ENCODE results near the gene YBX3. TPM values are rescaled to one million over a fixed set of nuclear protein-coding genes. Genes with fewer than 3 reads are reported as not detected.
A peak's percentile ranks its signal among the peaks of the same experiment; 100 is the strongest.

Gene YBX3
- total and polyA plus RNA-seq, 8 donors = 241 to 444 (median 338) TPM

DNA sequence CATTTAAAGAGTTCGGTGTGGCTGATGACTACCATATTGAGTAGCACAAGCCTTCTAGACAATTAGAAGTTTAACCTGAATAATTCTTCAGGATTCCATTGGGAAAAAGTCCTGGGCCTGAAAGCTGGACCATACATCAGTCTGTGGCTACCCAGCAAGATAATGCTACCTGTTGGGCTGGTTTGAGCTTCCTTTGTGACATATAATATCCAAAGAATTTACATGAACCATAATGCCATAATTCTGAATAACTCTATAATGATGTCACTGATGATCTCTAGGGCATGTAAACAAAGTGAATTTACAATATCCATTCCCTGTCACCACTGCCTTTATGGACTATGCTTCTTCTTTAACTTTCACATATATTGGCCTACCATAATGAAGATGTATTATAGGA, 3.8 kb upstream of the YBX3 start:
- ATAC-seq (no peak), DNase-seq (no peak), FAIRE-seq (no peak)
- Histone ChIP-seq H3K4me3 (no peak overlapping the region), H3K27me3 (no peaks in the 10 kb centered on the region), H3K9me3 (no peaks in the 10 kb centered on the region), H3K27ac (no peak overlapping the region), H3K4me1 (peaks cover 5 to 12% (median 7%) of the 10 kb centered on the region in 3 donors), H3K36me3 (no peaks in the 10 kb centered on the region)
- intact Hi-C loops (cut with DNase I) = no loop called here
- 97 to 100% methylated on average over 1 of the region's 1 CpG for WGBS, 2 donors
- TF ChIP-seq, protein P1, sequence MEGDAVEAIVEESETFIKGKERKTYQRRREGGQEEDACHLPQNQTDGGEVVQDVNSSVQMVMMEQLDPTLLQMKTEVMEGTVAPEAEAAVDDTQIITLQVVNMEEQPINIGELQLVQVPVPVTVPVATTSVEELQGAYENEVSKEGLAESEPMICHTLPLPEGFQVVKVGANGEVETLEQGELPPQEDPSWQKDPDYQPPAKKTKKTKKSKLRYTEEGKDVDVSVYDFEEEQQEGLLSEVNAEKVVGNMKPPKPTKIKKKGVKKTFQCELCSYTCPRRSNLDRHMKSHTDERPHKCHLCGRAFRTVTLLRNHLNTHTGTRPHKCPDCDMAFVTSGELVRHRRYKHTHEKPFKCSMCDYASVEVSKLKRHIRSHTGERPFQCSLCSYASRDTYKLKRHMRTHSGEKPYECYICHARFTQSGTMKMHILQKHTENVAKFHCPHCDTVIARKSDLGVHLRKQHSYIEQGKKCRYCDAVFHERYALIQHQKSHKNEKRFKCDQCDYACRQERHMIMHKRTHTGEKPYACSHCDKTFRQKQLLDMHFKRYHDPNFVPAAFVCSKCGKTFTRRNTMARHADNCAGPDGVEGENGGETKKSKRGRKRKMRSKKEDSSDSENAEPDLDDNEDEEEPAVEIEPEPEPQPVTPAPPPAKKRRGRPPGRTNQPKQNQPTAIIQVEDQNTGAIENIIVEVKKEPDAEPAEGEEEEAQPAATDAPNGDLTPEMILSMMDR (IDR thresholded peaks at IDR 0.05) = no peak

DNA sequence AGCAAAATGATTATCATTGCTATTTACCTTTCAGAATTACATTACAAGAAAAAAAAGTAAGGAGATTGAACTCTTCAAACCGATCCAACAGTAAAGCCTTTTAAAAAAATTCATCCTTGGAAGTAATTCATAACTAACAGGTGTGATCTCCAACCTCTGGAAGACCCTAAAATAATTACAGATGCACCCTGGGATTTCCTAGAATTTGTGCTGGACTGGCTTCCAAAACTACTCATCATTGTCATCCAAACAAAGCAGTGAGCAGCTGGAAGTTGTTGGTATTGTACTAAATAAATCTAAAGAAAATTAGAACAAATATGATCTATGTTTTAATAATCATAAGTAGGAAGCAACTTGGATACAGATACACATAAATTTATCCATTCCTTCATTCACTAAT, 1.9 kb upstream of the YBX3 start:
- no peaks in the 10 kb centered on the region for H3K9me3 ChIP-seq
- WGBS, 2 donors = 79 to 83% methylated on average over 1 of the region's 1 CpG
- no peak for FAIRE-seq

DNA sequence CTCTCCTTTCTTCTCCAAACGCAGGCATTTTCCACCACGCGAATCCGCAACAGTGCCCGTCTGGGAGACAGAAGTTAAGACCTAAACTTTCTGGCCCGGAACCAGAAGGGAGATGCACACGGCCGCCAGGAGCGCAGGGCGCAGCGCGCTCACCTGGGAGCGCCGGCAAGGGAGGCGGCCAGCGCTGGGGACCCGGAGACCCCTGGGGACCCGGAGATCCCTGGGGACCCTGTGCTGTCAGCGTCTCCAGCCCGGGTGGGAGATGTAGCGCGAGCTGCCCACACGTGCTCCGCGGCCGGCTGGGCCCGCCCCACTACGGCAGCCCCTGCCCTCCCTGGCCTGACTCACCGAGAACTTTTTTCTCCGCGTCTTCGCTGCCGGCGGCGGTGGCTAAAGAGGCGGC, 620 bp downstream of the YBX3 start:
- FAIRE-seq = no peak
- intact Hi-C loops (cut with DNase I) = no loop called here
- WGBS, 2 donors = 0% methylated on average over 28 to 36 of the region's 36 CpGs
- peak overlapping the region; percentile 95 to 98 (median 98) for H3K27ac ChIP-seq
- H3K4me3 ChIP-seq = peak overlapping the region; percentile 80 to 93 (median 84)
- H3K9me3 ChIP-seq = no peaks in the 10 kb centered on the region
- H3K4me1 ChIP-seq = peaks cover 14 to 40% (median 20%) of the 10 kb centered on the region in 3 donors
- TF ChIP-seq, protein P1 (IDR thresholded peaks at IDR 0.05) = no peak
- ATAC-seq = peak; percentile 31 to 47 (median 38)
- peak in 5 of 6 donors; percentile 56 to 82 (median 73) for DNase-seq
- no peaks in the 10 kb centered on the region for H3K27me3 ChIP-seq
- H3K36me3 ChIP-seq = no peaks in the 10 kb centered on the region

More for the DNA sequence above, 1.9 kb upstream of the YBX3 start:
- ATAC-seq (no peak), DNase-seq (no peak)
- intact Hi-C loops (cut with DNase I) = no loop called here
- Histone ChIP-seq H3K4me1 (peaks cover 5 to 18% (median 7%) of the 10 kb centered on the region in 3 donors), H3K27me3 (no peaks in the 10 kb centered on the region), H3K27ac (no peak overlapping the region), H3K4me3 (no peak overlapping the region), H3K36me3 (no peaks in the 10 kb centered on the region)
- TF ChIP-seq, protein P1 (IDR thresholded peaks at IDR 0.05) = no peak

DNA sequence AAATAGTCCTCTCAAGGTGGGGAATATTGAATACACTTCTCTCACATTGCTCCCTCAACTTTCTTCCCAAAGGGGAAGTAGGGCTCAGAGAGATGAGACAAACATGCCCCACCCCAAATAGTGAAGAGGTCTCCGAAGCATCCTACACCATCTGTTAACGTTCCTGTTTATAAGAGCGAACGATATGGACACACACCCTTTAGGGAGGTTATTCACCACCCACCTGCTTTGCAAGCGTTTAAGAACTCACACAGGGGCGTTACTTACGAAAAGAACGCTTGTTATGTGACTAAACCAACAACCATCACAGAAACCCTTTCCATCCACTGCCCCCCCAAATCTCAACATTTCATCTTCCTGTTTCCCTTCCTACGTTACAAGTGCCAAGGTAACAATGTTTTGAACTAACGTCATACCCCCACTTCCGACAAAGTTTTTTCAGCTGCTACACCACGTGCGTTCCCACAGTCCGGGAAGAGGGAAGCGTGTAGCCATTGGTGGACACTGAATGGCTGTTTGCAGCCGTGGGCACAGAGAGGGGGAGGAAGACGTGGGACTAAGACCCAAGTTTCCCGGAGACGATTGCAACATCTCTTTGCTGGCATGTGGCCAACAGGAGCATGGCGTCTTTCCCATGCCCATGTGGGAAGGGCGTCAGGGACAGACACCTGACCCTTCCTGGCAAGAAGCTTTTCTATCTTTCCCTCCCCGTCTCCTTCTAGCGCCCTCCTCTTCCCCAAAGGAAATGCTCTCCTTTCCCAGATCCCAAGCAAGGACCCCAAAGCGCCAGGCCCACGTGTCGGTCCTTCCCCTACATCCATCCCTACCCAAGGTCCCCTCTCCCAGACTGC, 1.2 kb downstream of the YBX3 start:
- WGBS, 2 donors = 0% methylated on average over 25 to 26 of the region's 26 CpGs
- FAIRE-seq = peak; percentile 89
- no peaks in the 10 kb centered on the region for H3K27me3 ChIP-seq
- intact Hi-C loops (cut with DNase I) = no loop called here
- H3K9me3 ChIP-seq = no peaks in the 10 kb centered on the region
- TF ChIP-seq, protein P1 (IDR thresholded peaks at IDR 0.05) = no peak
- peak; percentile 96 to 99 (median 98) for DNase-seq
- H3K4me3 ChIP-seq = peak overlapping the region; percentile 80 to 93 (median 84)
- peak; percentile 83 to 90 (median 88) for ATAC-seq
- H3K36me3 ChIP-seq = no peaks in the 10 kb centered on the region
- peak overlapping the region; percentile 95 to 98 (median 98) for H3K27ac ChIP-seq
- peaks cover 19 to 46% (median 26%) of the 10 kb centered on the region in 3 donors for H3K4me1 ChIP-seq

Data from pancreas (tissue), 10 donors.